GM12865 (cell line): Measurements from ENCODE around the gene PTPRN2.

Experiments
- DNase-seq: peaks from one replicate; pipeline ENCODE4 v3.0.0; 2010; ENCODE audit warnings: low read depth
- H3K4me3 ChIP-seq: 2 replicates; pipeline ENCODE4 v1.5.1; 2011; ENCODE audit warnings: mild to moderate bottlenecking, low read depth, low read length, control low read depth
- CTCF ChIP-seq: IDR thresholded peaks from 2 replicates; pipeline ENCODE4 v1.5.1; 2011; ENCODE audit warnings: low read length, control low read depth, low read depth, inconsistent platforms; ENCODE audit not compliant: insufficient read depth; ENCODE audit errors: missing control alignments

The PTPRN2 gene

GRCh38 chr7:158452331-158452730 is 135.3 kb downstream of the PTPRN2 start:
- no peak for TF ChIP-seq CTCF
- H3K4me3 ChIP-seq = no peak overlapping the region
- no peak for DNase-seq

DNA sequence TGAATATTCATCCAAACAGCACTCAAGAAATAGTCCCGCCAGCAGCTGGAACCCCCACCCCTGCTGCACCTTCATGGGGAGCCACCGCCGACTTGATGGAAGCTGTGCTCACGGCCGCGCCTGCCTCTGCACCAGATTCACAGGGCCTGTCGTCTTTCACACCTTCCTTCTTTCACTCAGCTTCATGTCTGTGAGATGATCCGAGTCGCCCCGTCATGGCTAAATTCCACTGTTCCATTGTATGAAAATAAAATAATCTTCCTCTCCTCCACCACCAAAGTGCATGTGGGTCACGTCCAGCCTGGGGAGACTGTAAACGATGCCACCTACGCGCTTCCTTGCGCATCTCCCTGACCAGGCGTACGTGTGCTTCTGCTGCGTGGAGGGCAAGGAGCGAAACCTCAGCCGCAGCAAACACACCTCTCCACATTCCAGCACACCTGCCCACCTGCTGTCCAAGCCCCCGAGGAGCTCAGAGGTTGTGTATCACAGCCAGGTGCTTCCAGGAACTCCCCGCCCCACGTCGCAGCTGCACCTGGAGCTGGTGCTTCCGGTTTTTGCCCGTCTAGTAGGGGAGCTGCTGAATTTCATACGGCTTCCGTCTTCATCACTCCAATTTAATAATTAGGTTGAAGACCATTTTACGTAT is 137.0 kb downstream of the PTPRN2 start:
- DNase-seq = no peak
- no peak overlapping the region for H3K4me3 ChIP-seq
- TF ChIP-seq CTCF = no peak

DNA sequence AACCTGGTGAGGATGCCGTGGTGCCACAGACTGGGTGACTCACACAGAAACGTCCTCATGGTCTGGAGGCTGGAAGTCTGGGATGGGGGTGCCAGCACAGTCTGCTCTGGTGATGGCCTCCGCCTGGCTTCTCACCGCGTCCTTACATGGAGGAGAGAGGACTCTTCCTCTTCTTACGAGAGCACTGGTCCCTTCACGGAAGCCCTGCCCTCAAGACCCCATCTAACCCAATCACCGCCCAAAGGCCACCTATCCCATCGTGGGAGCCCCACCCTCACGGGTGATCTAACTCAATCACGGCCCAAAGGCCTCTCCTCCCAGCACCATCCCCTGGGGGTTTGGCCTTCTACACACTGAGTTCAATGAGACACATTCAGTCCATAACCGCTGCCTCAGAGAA is 137.7 kb downstream of the PTPRN2 start:
- DNase-seq = no peak
- H3K4me3 ChIP-seq = no peak overlapping the region
- TF ChIP-seq CTCF = no peak

GRCh38 chr7:158449266-158449665 is 138.4 kb downstream of the PTPRN2 start:
- H3K4me3 ChIP-seq = no peak overlapping the region
- TF ChIP-seq CTCF = no peak
- no peak for DNase-seq

DNA sequence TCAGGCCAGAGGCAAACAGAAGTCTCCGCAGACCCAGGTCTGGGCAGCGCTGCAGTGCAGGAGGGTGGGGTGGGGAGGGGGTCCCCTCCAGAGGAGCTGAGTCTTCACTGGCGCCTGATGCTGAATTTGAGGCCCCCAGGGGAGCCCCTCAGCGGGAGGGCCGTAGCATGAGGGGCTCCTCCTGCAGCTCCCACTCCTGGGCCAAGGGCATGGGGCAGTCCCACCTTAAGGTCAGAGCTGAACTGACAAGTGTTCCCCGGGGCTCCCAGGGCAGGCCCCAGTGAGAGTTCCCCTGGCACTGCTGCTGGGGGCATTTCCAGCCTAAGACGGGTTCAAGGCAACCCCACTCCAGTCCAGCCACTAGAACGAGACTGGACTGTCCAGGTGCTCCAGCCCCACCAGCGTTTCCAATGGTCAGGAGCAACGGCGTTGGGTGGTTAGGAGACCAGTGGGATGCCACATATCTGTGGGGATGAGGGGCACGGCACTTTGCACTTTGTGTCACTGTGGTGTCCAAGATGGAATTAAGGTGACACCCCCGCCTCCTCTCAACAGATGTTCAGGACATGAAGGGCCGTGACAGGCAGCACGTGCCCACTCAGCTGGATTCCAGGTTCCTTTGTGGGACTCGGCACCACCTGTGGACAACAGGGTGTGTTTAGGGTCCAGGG is 139.1 kb downstream of the PTPRN2 start:
- DNase-seq = no peak
- H3K4me3 ChIP-seq = no peak overlapping the region
- no peak for TF ChIP-seq CTCF

DNA sequence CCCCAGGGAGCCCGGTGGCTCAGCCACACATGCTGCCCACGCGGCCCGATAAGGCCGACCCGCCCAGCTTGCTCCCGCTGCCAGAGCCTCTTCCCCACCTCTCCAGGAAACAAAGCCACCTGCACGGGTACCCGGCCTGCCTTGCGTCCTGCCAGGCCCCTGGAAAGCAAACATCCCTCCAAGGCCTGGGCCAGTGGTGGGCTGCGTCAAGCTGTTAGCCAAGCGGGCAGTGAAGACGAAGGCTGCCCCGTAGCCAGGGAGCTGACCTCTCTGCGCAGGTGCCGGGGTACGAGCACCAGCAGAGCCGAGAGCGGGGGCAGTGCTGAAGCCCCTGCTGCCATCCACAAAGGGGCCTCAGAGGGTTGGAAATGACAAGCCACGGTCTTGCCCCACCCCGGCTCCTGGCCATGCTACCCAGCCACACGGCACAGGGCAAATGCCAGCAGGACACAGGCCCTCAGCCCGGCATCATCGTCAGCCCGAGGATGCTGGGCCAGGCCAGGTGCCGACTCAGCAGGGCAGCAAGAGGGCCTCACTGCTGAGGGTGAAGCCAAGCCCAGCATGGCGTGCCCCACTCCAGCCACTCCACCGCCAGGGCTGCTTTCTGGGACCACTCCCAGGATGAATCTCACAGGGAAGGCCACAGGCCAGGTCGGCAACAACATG is 140.0 kb downstream of the PTPRN2 start:
- no peak for DNase-seq
- H3K4me3 ChIP-seq = no peak overlapping the region
- no peak for TF ChIP-seq CTCF

DNA sequence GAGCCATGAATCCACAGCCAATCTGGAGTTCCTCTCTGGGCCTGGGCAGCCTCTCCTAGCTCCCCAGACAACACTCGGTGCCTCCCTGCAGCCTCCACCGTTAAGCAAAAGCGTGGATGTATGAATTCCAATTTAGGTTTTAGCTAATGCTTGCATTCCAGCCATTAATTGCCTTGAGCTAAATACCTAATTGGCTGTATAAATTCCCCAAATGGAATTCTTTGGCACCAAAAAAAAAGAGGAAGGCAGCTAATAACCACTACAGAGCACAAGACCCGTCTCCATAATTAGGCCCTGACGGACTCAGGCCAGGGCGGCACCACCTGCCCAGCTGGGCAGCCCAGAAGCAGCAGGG is 140.5 kb downstream of the PTPRN2 start:
- TF ChIP-seq CTCF = no peak
- no peak for DNase-seq
- no peak overlapping the region for H3K4me3 ChIP-seq
